Right cardiac atrium (tissue), 5 donors: ENCODE results near the gene MARCHF10. TPM values are rescaled to one million over a fixed set of nuclear protein-coding genes. Genes with fewer than 3 reads are reported as not detected.

ENCODE experiments used
- ATAC-seq, 2 donors: fragments of 200-7000 bp; cut with Tn5 transposase; one replicate each; pipeline versions ENCODE4 v1.8.0 to v1.9.1; 2020; ENCODE audit warnings: moderate library complexity in 2 of 2, mild to moderate bottlenecking in 1 of 2
- DNase-seq, 3 donors: peaks; one replicate each; pipeline ENCODE4 v3.0.0-alpha.2; 2020
- H3K27ac ChIP-seq: one replicate; pipeline ENCODE4 v1.5.1; 2013; ENCODE audit warnings: mild to moderate bottlenecking, low read length, control low read depth, moderate library complexity
- H3K27me3 ChIP-seq: one replicate; pipeline ENCODE4 v1.6.1; 2013; ENCODE audit not compliant: control insufficient read depth, insufficient read depth
- H3K4me1 ChIP-seq: one replicate; pipeline ENCODE4 v1.6.1; 2013; ENCODE audit warnings: low read length; ENCODE audit not compliant: control insufficient read depth, insufficient read depth
- H3K4me3 ChIP-seq: one replicate; pipeline ENCODE4 v1.5.1; 2013; ENCODE audit warnings: low read length, control low read depth
- H3K9me3 ChIP-seq: one replicate; pipeline ENCODE4 v1.6.1; 2013; ENCODE audit warnings: low read length; ENCODE audit not compliant: control insufficient read depth
- whole genome bisulfite sequencing: extraction: QIAGEN DNeasy Blood & Tissue Kit; methylation state at CpG from one replicate; pipeline ENCODE4 v1.1.7; 2013; 5-methylcytosine and 5-hydroxymethylcytosine counted together
- intact Hi-C, 4 donors: fragments of 100-400 bp; cut with DNase I; formaldehyde crosslinking; loops; one replicate each; pipeline versions ENCODE4 v1.11.0 to v1.14.0; 2022 to 2023
- polyA plus RNA-seq: library from polyadenylated mRNA; stranded (reverse); fragments of 200-250 nt; gene quantifications from one replicate; pipeline ENCODE4 v1.2.3, GENCODE V29; 2013
- total RNA-seq, 4 donors: library from RNA; stranded (reverse); fragmentation: NEBNext Ultra II Directional; extraction: Animal tissue kit (Norgen Biotek cat#: 25700); gene quantifications; one replicate each; pipeline ENCODE4 v1.2.1, GENCODE V29; 2021
- donor health status: healthy with polysubstance abuse.
- donor health status: DM: no; HTN: yes; CAD: no.
- donor health status: DM: no; HTN: no; CAD: no.
- donor health status: DM: no; HTN: yes; CAD: no; lungs with severe emphysema.
- donor health status: DM: yes; HTN: yes; CAD: no.

Gene MARCHF10
- total and polyA plus RNA-seq, 5 donors: 0.20 TPM; not detected in 4

DNA sequence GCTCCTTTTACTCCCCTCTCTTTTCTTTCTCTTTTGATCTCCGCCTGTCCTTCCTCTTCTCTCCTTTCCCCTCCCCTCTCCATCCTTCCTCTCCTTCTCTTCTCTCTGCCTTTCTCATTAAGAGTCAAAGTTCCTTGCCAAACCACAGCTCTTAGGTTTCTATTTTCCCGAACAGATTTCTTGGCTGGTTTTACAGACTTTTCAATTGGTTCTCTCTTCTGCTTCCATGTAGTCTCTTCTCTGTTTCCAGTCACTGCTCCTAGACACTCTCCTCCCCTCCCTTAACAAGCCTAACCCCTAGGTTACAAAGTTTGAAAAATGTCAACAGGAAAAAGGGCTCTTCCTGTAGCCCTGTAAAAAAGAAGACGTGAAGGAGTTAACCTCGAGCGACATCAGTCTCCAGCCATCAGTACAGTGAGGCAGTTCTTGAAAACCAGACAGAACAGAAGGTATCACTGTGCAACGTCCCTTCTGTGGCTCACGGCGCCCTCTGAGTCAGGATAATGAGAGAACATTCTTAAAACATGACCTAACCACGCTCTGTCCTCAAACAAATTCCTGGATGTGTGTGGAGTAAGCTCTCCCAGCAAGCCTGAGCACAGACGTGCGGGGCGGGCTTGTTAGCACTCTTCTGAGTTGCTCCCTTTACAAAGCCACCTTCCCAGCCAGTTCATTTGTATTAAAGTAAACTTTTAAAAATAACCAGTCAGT lies 11.6 kb upstream of the MARCHF10 start:
- intact Hi-C loops: no loop called here
- Histone ChIP-seq H3K27me3 (no peaks in the 10 kb centered on the region), H3K4me3 (no peak overlapping the region)

DNA sequence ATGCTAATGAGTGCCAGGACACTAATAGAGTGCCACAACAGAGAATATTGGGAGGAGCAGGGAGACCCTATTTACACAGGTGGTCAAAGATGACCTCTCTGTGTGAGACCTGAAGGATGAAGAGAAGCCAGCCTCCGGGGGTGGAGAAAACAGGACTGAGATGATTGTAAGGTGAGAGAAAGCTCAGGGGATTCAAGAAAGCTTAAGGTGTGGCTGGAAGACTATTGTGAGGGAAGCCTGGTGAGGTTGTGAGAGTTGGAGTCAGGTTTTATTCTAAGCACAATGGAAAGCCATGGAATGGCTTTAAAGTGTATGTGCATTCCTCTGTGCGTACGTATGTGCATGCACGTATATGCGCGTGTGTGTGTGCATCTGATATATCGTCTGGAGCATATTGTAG lies 10.4 kb upstream of the MARCHF10 start:
- H3K9me3 ChIP-seq: no peaks in the 10 kb centered on the region
- intact Hi-C loops: no loop called here
- no peak for DNase-seq
- ATAC-seq: no peak
- H3K27me3 ChIP-seq: no peaks in the 10 kb centered on the region
- H3K4me3 ChIP-seq: no peak overlapping the region
- no peak overlapping the region for H3K27ac ChIP-seq
- 95% methylated on average over 7 of the region's 7 CpGs for WGBS
- H3K4me1 ChIP-seq: no peaks in the 10 kb centered on the region

More for the DNA sequence above, 11.6 kb upstream of the MARCHF10 start:
- H3K27ac ChIP-seq: no peak overlapping the region
- no peaks in the 10 kb centered on the region for H3K4me1 ChIP-seq
- peak; percentile 69 to 79 (median 77) for DNase-seq
- WGBS: 8% methylated on average over 12 of the region's 12 CpGs
- ATAC-seq: peak; percentile 93 to 94
- no peaks in the 10 kb centered on the region for H3K9me3 ChIP-seq

DNA sequence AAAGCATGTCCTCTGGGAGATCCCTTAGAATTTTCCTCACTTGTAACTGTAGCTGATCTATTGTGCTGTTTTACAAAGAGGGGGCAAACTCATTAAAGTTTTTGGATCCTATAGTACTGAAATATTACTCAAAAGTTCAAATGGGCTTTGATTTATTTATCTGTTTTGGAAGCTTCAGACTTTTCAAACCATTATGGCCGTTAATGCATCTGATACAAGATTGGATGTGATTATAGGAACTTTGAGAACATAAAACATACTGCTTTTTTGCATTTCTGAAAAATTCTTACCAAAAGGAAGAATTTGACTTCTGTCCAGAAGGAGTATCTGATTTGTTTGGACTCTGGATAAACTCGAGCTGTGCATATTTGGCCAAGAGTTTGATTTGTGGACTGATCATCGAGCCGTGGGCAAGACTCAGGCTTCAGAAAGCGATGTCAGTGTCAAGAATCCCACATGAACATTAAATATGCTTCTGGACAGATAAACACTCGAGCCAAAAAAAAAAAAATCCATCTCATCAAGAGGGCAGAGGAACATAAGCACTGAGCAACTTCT lies 8.2 kb upstream of the MARCHF10 start:
- no peaks in the 10 kb centered on the region for H3K4me1 ChIP-seq
- DNase-seq: no peak
- H3K9me3 ChIP-seq: peaks cover 3% of the 10 kb centered on the region
- no peak for ATAC-seq
- WGBS: 64% methylated on average over 6 of the region's 6 CpGs
- intact Hi-C loops: no loop called here
- no peak overlapping the region for H3K27ac ChIP-seq
- H3K27me3 ChIP-seq: no peaks in the 10 kb centered on the region
- no peak overlapping the region for H3K4me3 ChIP-seq

DNA sequence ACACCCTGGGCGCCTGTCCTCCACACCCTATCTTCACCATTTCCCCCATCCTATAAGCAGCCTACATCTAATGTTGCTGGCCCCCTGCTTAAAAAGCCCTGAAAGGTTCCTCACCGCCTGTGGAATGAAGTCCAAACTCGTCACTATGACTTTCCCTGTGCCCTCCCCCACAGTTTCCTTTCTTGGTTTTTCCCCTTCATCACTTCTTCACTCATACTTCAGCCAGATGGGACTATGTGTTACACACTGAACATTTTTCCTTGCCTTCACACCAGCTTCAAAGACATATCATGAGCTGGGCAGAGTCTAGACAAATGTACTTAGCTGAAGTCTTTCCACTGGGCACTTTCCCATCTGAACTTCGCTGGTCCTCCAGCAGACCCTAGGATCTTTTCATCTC lies 1.5 kb upstream of the MARCHF10 start:
- Histone ChIP-seq H3K4me1 (no peaks in the 10 kb centered on the region), H3K9me3 (peaks cover 3% of the 10 kb centered on the region), H3K27me3 (no peaks in the 10 kb centered on the region), H3K27ac (no peak overlapping the region), H3K4me3 (no peak overlapping the region)
- 84% methylated on average over 4 of the region's 4 CpGs for WGBS
- intact Hi-C loops: no loop called here
- DNase-seq (no peak), ATAC-seq (no peak)

DNA sequence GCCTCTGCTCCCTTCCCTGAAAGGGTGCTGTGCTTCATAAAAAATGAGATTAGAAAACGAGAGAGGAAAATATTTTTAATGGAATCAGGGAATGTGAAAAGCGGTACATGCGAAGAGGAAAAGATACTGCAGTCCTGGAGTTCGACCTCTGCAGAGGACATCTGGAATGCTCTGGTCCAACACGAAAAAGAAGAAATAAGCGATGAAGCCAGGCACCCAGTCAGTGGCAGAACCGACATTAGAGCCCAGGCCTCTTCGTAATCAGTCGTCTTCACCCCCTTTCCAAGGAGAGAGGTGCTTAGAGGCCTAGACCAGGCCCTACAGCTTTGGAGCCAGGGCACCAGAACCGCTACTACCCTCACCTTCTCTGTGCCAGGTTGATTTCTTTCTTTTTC lies 459 bp upstream of the MARCHF10 start:
- intact Hi-C loops: no loop called here
- Histone ChIP-seq H3K4me1 (no peaks in the 10 kb centered on the region), H3K27me3 (no peaks in the 10 kb centered on the region), H3K9me3 (peaks cover 3% of the 10 kb centered on the region), H3K4me3 (no peak overlapping the region), H3K27ac (no peak overlapping the region)
- DNase-seq (no peak), ATAC-seq (no peak)
- 67% methylated on average over 10 of the region's 10 CpGs for WGBS

DNA sequence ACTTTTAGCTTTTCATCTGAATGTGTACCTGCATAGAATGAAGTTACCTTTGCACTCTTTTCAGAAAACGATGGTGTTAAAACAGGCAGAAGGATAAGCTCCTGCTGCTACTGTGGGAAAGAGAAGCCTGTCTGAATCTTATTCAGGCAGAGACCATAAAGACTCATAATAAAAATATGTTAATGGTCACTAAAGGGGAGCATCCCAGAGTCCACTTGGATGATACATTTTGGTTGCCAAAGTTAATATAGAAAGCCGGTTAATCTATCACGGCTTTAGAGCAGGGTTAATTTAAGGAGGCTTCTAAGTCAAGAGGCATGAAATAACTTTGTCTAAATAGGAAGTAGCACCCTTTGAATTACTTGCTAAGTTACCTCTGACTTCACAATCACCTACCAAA lies 2.9 kb downstream of the MARCHF10 start:
- no peaks in the 10 kb centered on the region for H3K27me3 ChIP-seq
- H3K4me3 ChIP-seq: no peak overlapping the region
- no peaks in the 10 kb centered on the region for H3K9me3 ChIP-seq
- ATAC-seq (no peak), DNase-seq (no peak)
- intact Hi-C loops: no loop called here
- WGBS: 65% methylated on average over 3 of the region's 3 CpGs
- H3K4me1 ChIP-seq: no peaks in the 10 kb centered on the region
- no peak overlapping the region for H3K27ac ChIP-seq

DNA sequence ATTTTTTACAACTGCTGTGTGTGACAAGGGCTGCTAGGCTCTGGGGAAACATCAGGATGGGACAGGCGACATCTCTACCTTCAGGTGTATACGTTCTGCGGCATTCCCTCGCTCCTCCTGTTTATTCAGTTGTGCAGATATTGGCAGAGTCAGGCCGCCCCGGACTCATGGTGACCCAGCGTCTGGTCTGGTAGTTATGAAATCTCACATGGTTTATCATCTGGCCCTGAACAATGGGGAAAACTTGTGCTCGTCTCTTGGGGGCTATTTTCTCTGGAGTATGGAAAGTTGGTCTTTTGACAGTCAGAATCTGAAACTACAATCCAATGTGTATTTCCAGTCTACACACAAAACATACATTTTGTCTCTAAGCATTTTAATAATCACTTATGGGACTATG lies 3.3 kb downstream of the MARCHF10 start:
- Histone ChIP-seq H3K27ac (no peak overlapping the region), H3K27me3 (no peaks in the 10 kb centered on the region), H3K4me3 (no peak overlapping the region), H3K9me3 (no peaks in the 10 kb centered on the region), H3K4me1 (no peaks in the 10 kb centered on the region)
- ATAC-seq (no peak), DNase-seq (no peak)
- WGBS: 75% methylated on average over 8 of the region's 8 CpGs
- intact Hi-C loops: no loop called here

DNA sequence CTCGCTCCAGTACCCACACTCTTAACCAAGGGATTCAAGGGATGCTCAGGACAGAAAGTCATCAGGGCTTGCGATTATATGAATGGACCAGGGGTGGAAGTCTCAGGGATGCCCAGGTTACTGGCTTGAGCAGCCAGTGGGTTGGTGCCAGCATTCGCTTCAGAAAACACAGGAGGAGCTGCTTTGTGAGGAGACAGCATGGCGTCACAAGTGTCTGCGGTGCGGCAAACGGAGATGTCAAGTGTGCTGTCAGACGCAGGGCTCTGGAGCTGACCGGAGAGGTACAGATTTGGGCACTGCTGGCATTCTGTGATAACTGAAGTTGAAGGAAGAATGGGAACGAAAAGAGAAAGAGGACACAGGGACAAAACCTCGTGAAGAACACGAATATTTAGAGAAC lies 4.1 kb downstream of the MARCHF10 start:
- WGBS: 80% methylated on average over 12 of the region's 12 CpGs

DNA sequence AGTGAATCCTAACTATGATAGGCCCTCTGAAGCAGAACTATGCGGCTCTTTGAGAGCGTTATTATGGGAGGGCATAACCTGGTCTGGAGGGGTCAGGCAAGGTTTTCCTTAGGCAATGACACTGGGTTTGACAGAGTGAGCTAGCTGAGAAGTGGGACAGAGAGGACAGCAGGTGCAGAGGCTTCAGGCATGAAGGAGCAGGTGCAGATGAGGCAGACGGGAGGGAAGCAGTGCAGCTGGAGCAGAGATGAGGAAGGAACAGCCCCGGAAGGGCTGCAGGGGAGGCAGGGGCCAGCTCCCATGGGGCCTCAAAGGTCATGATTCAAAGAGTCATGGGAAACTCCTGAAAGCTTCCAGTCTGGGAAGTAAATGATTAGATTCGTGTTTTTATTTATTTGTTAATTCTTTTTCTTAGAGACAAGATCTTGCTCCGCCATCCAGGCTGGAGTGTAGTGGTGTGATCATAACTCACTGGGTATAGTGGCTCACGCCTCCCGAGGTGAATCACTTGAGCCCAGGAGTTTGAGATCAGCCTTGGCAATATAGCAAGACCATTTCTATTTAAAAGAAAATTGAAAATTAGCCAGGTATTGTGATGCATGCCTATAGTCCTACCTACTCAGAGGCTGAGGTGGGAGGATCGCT lies 5.4 kb downstream of the MARCHF10 start:
- intact Hi-C loops: no loop called here
- DNase-seq (no peak), ATAC-seq (no peak)
- H3K9me3 ChIP-seq: no peaks in the 10 kb centered on the region
- H3K27me3 ChIP-seq: no peaks in the 10 kb centered on the region
- H3K27ac ChIP-seq: no peak overlapping the region
- no peak overlapping the region for H3K4me3 ChIP-seq
- H3K4me1 ChIP-seq: no peaks in the 10 kb centered on the region
- WGBS: 72% methylated on average over 9 of the region's 9 CpGs

More for the DNA sequence above, 4.1 kb downstream of the MARCHF10 start:
- ATAC-seq: no peak
- intact Hi-C loops: no loop called here
- Histone ChIP-seq H3K4me3 (no peak overlapping the region), H3K27me3 (no peaks in the 10 kb centered on the region), H3K27ac (no peak overlapping the region), H3K4me1 (no peaks in the 10 kb centered on the region), H3K9me3 (no peaks in the 10 kb centered on the region)
- no peak for DNase-seq

DNA sequence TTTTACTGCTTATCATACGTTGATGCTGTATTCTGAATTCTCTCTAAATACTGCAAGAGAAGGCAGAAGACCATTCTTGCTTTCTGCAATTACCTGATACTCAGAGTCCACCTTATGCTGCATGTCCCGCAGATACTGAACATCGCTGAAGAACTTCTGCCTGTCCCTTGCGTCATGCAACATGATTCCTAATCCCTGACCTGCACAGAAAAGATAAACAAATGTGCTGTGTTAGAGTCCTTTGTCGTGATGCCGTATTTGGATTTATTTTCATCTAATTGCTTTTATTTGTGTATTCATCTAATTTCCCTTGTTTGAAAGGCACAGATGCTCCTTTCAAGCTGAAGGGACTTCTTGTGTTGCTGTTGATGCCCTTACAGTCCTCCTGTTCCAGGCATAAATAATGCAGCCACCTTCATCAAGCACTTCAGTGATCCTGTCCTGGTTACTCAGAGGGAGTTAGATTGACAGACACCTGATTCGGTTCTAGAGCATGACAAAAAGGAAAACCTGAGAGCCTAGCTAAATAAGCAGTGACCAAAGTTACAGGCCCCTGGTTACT lies 6.5 kb downstream of the MARCHF10 start:
- WGBS: 91% methylated on average over 7 of the region's 7 CpGs
- Histone ChIP-seq H3K9me3 (no peaks in the 10 kb centered on the region), H3K27me3 (no peaks in the 10 kb centered on the region), H3K27ac (no peak overlapping the region), H3K4me1 (no peaks in the 10 kb centered on the region), H3K4me3 (no peak overlapping the region)
- ATAC-seq (no peak), DNase-seq (no peak)
- intact Hi-C loops: no loop called here

DNA sequence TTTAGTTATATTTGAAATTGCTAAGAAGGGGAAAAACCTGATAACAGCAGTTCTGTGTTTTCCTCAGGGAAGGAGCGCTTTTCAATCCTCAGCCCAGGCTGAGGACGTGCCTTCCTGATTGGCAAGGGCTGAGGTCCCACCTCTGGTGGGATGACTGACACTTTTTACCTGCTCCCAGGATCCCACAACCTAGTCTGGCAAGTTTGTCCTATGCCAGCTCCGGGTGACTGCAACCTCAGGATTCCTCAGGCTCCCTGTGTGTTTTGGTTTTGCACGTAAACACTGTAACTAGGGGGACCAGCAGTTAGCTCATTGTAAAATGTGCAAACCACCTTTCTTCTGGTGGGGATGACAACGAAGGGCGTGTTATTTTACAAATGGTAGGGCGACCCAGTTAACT lies 7.5 kb downstream of the MARCHF10 start:
- intact Hi-C loops: no loop called here
- DNase-seq (no peak), ATAC-seq (no peak)
- Histone ChIP-seq H3K4me1 (no peaks in the 10 kb centered on the region), H3K27ac (no peak overlapping the region), H3K4me3 (no peak overlapping the region), H3K9me3 (no peaks in the 10 kb centered on the region), H3K27me3 (no peaks in the 10 kb centered on the region)
- WGBS: 44% methylated on average over 7 of the region's 7 CpGs
